ENCODE results near the gene SPATA2L.

Gene SPATA2L

GRCh38 chr16:89653656-89654295, 47.7 kb downstream of the SPATA2L start:
- no peak for FAIRE-seq

GRCh38 chr16:89651584-89651983, 49.9 kb downstream of the SPATA2L start:
- no peak for FAIRE-seq

- FAIRE-seq: no peak
These were observed 54.6 kb downstream of the SPATA2L start for GRCh38 chr16:89646906-89647305.

All from G401.6 (cell line).